GM18867 (cell line): ENCODE data around the gene LPA.
"Not testable (repeated sequence)": the region's sequence is repeated elsewhere in the genome, so short reads cannot be mapped to it uniquely, and the experiment has no call there.

Experiments used
- ATAC-seq: cut with Tn5 transposase; IDR thresholded peaks from one replicate; pipeline ENCODE4 v1.9.1; 2021; ENCODE audit warnings: mild to moderate bottlenecking, moderate library complexity; ENCODE audit not compliant: unreplicated experiment

Gene LPA

DNA sequence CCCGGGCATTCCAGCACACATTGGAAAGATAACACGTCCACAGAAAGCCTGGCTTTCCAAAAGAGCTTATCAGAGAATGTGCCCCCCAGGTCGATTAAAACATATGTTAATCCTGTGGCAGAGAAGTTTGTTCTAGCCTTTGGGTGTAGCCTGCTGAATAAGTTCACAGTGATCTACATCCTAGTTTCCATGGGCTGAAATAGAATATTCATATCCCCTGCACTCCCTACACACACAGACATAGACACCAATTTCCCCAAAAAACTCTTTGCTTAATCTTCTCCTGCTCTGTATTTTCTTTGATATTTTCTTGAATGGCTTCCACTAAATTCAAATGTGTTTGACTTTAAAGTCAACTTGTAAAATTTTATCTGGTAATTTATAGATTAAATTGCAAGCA, 1.6 kb downstream of the LPA start:
- no peak for ATAC-seq

DNA sequence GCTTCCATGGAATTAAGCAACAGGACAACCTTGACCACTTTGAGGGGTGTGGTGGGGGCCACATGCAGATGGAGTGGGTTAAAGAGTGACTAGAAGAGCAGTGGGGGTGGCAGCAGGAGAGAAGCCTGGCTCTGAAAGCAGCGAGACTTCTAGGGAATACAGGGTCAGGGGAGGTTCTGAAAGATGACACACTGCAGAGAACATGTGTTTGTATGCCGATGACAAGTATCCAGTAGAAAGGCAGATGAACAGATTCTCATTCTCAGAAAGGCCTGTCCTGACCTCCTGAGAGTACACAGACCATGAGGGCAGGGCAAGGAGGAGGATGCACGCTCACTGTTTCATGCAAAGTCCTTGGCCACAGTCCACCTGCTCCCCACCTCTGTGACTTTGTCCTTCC, 2.9 kb downstream of the LPA start:
- no peak for ATAC-seq

DNA sequence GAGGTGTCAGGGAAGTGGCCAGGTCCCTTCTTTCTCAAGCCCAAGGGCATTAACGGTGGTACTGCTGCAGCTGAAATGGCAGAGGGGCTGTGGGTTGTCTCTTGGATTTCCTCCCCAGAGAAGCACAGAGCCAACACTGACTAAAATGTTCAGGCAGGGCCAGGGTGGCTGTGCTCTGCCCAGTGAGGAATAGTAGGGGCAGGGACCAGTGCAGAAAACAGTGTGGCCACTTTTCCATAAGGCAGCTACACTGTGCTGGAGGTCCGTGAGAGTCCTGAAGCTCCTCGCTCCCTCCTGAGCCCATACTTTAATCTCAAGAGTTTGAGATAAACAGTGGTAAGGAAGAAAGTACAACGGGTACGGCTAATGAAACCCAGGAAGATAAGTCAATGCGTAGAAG, 4.5 kb downstream of the LPA start:
- no peak for ATAC-seq

DNA sequence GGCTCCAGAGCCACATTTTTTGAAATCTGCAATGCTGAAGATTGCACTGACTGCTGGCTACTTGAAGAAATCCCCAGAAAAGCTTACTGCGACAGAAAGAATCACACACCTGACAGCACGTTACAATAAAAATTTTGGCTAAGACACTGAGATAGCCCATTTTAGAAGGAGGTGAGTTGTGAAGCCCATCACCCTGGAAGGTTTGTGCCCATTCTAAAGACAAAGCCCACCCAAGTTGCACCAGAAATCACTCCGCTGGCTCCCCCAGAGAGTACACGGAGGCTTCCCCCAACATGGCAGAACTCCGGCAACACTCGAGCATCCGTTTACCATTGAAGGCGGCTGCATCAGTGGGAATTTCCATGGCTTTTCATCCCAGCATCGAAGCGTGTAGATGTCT, 29.4 kb downstream of the LPA start:
- no peak for ATAC-seq

DNA sequence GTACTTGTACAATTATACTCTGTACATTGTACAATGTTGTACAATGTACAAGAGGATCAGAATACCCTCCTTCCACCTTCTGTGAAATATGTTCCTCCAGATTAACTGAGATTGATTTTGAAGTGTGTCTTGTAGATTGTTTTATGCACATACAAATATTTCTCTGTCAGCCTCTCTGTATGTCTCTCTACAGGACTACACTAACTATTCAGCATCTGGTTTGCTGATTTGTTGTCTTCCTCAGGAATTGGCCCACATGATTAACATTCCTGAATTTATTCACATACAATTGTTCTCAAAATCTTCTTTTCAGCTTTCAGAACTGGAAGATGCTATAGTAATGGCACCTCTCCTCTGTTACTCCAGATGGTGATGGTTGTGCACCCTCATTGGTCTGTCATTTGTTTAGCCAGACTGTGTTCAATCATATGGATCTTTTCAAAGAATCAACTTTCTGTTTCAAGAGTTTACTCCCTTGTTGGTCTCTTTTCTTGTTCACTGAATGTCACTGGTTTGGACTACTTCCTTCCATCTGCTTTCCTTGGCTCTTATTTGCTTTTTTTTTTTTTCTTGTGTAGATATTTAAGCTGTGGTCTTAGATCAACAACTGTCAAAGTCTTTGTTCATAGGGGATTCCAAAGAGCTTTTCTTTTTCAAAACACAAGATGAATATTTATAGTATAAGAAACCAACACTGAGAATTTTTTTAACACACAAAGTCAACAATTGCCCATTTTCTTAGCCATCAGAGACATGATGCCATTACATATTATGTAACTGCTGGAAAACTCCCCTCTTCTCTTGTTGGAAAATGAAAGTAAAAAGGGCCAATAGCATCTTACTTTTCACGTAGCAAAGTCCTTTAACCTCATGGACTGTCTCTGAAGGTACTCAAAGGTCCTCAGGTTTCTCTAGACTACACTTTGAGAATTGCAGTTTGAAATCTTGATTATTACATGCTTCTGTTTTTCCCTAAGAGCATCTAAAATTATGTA, 67.9 kb downstream of the LPA start:
- no peak for ATAC-seq

DNA sequence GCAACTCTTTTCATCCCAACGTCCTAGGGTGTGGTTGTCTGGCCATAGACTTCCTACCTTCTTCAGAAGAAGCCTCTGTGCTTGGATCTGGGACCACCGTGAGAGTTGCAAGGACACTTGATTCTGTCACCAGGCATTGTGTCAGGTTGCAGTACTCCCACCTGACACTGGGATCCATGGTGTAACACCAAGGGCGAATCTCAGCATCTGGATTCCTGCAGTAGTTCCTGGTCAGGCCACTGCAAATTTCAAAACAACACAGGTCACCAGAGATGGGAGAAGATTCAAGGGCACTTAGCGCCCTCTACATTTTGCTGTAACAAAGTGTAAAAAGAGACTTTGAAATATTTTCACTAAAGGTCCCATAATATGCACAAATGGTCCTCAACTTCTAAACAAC, 68.8 kb downstream of the LPA start:
- ATAC-seq = not testable (repeated sequence)

DNA sequence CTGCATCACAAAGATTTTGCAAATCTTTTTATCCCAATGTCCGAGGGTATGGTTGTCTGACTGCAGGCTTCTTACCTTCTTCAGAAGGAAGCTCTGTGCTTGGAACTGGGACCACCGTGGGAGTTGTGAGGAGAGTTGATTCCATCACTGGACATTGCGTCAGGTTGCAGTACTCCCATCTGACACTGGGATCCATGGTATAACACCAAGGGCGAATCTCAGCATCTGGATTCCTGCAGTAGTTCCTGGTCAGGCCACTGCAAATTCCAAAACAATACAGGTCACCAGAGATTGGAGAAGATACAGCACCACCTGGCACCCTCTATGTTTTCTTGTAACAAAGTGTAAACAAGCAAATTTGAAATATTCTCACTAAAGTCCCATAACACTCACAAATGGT, 77.7 kb downstream of the LPA start:
- ATAC-seq = no peak

DNA sequence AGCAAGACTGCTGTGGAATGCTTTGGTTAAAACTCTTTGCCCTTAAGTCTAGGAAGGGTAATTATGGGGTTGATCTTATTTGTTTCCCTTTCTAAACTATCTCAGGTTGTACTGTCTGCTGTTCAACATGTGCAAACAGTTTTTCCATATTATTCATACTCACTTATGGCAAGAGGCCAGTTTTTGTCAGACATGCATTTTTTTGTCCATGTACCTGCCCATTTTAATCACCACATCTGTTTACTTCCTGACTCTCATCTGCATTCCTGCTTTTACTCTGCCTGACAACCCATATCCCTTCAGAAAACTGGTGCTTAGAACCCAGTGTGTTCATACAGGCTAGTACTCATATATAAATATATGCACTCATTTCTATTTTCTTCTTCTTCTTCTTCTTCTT, 80.3 kb downstream of the LPA start:
- ATAC-seq = no peak

DNA sequence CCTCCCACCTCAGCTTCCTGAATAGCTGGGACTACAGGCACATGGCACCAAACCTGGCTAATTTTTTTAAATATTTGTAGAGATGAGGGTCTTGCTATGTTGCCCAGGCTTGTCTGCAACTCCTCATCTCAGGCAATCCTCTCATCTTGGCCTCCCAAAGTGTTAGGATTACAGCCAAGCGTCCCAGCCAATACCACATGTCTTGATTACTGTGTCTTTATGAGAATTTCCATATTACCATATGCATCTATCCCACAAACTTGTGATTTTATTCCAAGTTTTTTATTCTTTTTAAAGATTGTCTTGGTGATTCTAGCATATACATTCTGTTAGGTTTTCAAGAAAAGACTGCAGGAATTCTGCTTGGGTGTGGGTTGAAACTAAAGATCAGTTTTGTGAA, 82.7 kb downstream of the LPA start:
- no peak for ATAC-seq

DNA sequence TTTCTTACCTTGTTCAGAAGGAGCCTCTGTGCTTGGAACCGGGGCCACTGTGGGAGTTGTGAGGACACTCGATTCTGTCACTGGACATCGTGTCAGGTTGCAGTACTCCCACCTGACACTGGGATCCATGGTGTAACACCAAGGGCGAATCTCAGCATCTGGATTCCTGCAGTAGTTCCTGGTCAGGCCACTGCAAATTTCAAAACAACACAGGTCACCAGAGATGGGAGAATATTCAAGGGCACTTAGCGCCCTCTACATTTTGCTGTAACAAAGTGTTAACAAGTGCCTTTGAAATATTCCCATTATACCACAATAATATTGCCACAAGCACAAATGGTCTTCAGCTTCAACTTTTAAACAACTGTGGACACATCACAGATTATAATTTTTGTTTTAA, 85.6 kb downstream of the LPA start:
- not testable (repeated sequence) for ATAC-seq

DNA sequence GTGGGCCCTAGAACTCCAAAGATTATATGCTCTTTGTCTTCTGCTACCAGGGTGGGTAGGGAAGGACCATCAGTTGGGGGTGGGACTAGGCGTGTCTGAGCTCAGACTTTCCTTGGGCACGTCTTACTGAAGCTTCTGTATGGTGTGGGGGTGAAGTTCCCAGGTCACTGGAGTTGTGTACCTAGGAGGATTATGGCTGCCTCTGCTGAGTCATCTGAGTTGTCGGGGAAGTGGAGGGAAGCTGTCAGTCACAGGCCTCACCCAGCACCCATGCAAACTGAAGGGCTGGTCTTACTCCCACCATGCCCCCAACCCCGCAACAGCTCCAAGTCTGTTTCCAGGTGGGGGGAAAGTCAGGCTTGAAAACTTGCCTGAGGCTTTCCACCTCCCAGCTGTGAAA, 90.1 kb downstream of the LPA start:
- no peak for ATAC-seq

DNA sequence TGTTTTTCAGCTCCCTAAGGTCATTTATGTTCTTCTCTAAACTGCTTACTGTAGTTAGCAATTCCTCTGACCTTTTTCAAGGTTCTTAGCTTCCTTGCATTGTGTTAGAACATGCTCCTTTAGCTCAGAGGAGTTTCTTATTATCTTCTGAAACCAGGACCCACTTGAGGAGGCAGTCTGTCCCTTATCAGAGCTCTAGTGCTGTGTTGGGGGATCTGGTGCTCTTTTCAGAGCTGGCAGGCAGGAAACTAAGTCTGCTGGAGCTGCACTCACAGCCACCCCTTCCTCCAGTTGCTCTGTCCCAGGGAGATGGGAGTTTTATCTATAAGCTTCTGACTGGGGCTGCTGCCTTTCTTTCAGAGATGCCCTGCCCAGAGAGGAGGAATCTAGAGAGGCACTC, 92.9 kb downstream of the LPA start:
- ATAC-seq = not testable (repeated sequence)

DNA sequence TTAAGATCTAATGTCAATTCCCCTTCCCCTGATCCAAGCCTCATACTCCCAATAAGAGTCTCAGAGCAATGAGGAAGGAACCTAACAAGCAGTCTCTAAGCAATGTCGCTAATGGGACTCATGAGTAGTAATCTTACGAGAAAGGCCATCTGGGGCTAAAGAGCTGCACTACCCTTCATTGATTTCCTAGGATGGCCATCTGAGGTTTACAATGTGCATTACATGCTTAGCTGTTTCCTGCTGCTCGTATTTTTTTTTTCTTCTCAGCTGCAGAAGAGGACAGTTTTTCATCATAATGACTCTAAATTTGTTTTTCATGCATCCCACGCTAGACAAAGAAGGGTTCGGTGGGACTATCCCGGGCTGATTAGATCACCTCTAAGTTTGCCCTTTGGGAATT, 119.3 kb downstream of the LPA start:
- ATAC-seq = no peak

DNA sequence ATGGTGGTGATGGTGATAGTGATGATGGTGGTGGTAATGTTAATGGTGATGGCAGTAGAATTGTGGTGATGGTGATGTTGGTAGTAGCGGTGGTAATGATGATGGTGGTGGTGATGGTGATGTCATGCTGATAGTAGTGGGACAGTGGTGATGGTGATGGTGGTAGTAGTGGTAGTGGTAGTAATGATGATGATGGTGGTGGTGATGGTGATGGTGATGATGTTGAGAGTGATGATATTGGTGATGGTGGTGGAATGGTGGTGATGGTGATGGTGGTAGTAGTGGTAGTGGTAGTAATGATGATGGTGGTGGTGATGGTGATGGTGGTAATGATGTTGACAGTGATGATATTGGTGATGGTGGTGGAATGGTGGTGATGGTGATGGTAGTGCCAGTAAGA, 128.8 kb downstream of the LPA start:
- no peak for ATAC-seq

DNA sequence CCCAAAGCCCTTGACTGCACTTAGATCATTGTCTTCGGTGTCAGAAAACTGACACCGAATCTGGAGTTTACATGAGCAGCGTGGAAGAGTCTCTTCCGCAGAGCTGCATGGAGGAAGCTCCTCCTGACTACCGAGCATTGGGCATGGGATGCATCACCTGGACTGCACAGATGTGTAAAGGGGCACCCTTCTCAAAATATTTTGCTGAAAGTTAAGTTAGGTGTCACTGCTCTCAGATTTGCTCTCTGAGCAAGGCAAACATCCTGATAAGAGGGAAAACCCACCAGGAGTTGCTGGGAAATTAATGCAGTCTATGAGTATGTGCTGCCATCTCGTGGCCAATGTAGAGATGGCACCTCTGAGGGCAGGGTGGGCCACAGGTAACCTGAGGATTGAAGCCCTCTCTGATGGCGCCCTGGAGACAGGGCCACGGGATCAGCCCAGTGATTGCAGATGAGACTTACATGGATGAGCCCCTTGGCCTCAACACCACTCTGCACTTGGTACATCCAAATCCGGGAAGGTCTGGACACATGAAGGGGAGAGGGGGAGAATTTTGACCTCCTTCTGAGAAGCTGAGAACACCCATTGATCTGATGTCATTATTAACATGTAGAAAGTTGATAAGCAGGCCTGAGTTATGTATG, 129.9 kb downstream of the LPA start:
- ATAC-seq = peak; percentile 91

DNA sequence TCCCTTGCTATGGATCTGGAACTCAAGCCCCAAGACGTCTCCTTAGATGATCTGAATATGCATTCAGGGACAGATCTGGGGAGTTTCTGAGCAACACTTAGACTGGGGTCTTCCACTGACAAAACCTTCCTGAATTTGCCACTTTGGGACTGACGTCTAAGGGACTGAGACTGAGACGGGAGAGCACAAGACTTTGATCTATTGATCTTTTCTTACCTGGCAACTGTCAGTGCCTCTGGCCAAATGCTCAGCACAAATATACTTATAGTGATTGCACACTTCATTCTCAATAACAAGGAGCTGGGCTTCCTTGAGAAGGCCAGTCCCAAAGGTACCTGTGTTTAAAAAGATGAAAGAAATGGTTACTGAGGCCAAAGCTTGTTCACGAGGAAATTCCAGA, 131.8 kb downstream of the LPA start:
- no peak for ATAC-seq

DNA sequence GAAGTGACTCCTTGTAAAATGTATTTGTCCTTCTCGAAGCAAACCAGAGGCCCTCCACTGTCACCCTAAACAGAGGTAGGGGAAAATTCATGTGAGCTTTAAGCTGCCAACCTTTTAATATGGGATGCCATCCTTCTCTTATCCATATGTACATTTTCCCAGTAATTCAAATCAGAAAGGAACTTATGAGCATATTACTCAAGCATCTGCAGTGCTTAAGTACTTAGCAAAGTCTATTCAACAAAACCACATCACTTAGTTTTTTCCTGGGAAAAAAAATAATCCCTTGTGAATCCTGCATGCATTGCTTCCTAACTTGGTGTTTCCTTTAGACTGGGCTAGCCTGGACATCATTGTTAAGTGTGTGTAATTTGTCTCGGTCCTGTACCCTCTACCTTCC, 132.2 kb downstream of the LPA start:
- no peak for ATAC-seq

DNA sequence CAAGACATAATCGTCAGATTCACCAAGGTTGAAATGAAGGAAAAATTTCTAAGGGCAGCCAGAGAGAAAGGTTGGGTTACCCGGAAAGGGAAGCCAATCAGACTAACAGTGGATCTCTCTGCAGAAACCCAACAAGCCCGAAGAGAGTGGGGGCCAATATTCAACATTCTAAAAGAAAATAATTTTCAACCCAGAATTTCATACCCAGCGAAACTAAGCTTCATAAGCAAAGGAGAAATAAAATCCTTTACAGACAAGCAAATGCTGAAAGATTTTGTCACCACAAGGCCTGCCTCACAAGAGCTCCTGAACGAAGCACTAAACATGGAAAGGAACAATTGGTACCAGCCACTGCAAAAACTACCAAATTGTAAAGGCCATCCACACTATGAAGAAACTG, 134.6 kb downstream of the LPA start:
- ATAC-seq = not testable (repeated sequence)

DNA sequence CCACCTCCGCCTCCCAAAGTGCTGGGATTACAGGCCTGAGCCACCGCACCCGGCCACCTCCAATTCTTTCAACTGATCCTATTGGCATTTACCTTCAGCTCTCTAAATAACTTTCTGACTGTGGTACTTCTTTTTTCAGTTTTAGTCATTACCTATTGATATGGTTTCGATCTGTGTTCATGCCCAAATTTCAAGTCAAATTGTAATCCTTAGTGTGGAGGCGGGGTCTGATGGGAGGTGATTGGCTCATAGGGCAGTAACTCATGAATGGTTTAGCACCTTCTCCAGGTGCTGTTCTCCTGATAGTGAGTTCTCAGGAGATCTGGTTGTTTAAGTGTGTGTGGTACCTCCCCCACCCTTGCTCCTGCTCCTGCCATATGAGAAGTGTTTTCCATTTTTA, 140.9 kb downstream of the LPA start:
- ATAC-seq = peak; percentile 43

DNA sequence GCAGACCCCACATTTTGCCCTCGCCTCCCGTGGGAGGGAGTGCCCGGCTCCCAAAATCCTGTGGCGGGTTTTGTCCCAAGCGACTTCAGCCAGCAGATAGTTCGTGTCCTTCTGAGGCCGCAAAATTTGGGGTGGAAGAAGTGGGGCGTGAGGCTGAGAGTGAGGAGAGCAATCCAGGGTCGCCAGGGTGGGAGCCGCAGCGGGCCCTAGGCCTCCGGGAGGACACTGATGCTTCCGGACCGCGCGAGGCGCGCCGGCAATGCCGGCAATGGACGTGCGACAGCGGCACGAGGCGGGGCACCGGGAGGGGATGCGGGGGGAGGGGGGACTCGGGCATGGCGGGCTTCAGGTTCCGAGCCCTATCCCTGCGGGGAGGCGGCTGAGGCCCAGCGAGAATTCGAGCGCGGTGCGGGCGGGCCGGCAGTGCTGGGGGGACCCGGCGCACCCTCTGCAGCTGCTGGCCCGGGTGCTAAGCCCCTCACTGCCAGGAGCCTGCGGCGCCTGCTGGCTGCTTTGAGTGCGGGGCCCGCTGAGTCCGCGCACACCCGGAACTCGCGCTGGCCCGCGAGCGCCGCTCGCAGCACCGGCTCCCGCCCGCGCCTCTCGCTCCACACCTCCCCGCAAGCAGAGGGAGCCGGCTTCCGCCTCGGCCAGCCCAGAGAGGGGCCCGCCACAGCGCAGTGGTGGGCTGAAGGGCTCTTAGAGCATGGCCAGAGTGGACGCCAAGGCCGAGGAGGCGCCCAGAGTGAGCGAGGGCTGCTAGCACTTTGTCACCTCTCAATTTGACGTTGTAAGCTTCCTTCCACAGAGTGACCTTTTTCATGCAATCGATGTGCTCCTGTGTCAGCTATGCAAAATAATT, 143.8 kb downstream of the LPA start:
- ATAC-seq = peak; percentile 82

DNA sequence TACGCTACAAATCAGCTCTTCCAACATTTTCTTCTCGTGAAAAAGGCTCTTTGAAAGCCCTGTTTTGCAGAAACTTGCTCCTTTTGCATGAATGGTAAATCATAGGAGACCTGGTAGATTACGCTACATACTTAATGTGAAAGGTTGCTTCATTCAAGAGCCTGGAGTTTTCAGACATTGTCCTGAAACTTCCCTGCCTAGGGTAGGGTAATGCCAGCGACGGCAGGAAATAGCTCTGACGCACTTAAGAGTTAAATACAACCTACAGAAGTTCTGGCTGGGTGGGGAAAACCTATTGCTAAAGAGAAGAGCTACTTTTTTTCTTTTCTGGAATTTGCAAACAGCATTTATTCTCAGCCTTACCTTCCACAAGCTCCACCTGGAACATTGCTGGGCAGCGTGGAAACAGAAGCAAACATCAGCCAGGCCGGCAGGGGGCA, 144.5 kb downstream of the LPA start:
- peak; percentile 72 for ATAC-seq
